Stimulated activated naive CD8-positive, alpha-beta T cell treated with anti-CD3 and anti-CD28 coated beads, Interleukin-15, Interleukin-2, amounts not matched to agents 100 ng/mL and 50 ng/mL, for 24 hours (primary cell): ENCODE measurements around the gene MICB.
A peak's percentile ranks its signal among the peaks of the same experiment; 100 is the strongest.
"Not testable (repeated sequence)": the region's sequence is repeated elsewhere in the genome, so short reads cannot be mapped to it uniquely, and the experiment has no call there.

Experiments used
- H3K27ac Mint-ChIP-seq: one replicate; pipeline ENCODE4 v1.8.0; 2021; ENCODE audit warnings: mild to moderate bottlenecking, mixed read lengths
- H3K27me3 Mint-ChIP-seq: one replicate; pipeline ENCODE4 v1.8.0; 2021; ENCODE audit warnings: mixed read lengths
- H3K36me3 Mint-ChIP-seq: one replicate; pipeline ENCODE4 v1.8.0; 2021; ENCODE audit warnings: low read depth, mixed read lengths
- H3K4me1 Mint-ChIP-seq: one replicate; pipeline ENCODE4 v1.8.0; 2021; ENCODE audit warnings: low read depth, mixed read lengths
- H3K4me3 Mint-ChIP-seq: one replicate; pipeline ENCODE4 v1.8.0; 2021; ENCODE audit warnings: mild to moderate bottlenecking, mixed read lengths
- H3K9me3 Mint-ChIP-seq: one replicate; pipeline ENCODE4 v1.8.0; 2021; ENCODE audit warnings: mixed read lengths

Gene MICB

GRCh38 chr6:31485055-31485454, 12.9 kb upstream of the MICB start:
- Mint-ChIP-seq H3K4me1 (no peaks in the 10 kb centered on the region), H3K9me3 (no peaks in the 10 kb centered on the region), H3K27ac (no peak overlapping the region), H3K4me3 (no peak overlapping the region), H3K27me3 (no peaks in the 10 kb centered on the region), H3K36me3 (no peaks in the 10 kb centered on the region)

GRCh38 chr6:31486065-31486837, 11.7 kb upstream of the MICB start:
- H3K27me3 Mint-ChIP-seq, H3K4me1 Mint-ChIP-seq, H3K4me3 Mint-ChIP-seq, H3K36me3 Mint-ChIP-seq, H3K9me3 Mint-ChIP-seq, H3K27ac Mint-ChIP-seq: not testable (repeated sequence)

GRCh38 chr6:31487674-31488073, 10.3 kb upstream of the MICB start:
- H3K27ac Mint-ChIP-seq, H3K27me3 Mint-ChIP-seq, H3K36me3 Mint-ChIP-seq, H3K4me3 Mint-ChIP-seq, H3K9me3 Mint-ChIP-seq: not testable (repeated sequence)
- H3K4me1 Mint-ChIP-seq: peaks cover 11% of the 10 kb centered on the region

GRCh38 chr6:31489086-31489485, 8.9 kb upstream of the MICB start:
- H3K27me3 Mint-ChIP-seq: no peaks in the 10 kb centered on the region
- peaks cover 16% of the 10 kb centered on the region for H3K4me1 Mint-ChIP-seq
- no peak overlapping the region for H3K4me3 Mint-ChIP-seq
- no peaks in the 10 kb centered on the region for H3K9me3 Mint-ChIP-seq
- no peak overlapping the region for H3K27ac Mint-ChIP-seq
- H3K36me3 Mint-ChIP-seq: no peaks in the 10 kb centered on the region

- H3K27me3 Mint-ChIP-seq: no peaks in the 10 kb centered on the region
- H3K27ac Mint-ChIP-seq: no peak overlapping the region
These were observed 7.7 kb upstream of the MICB start for GRCh38 chr6:31490115-31490873.

GRCh38 chr6:31493550-31493874, 4.4 kb upstream of the MICB start:
- peaks cover 40% of the 10 kb centered on the region for H3K4me1 Mint-ChIP-seq
- not testable (repeated sequence) for H3K27me3 Mint-ChIP-seq, H3K9me3 Mint-ChIP-seq, H3K36me3 Mint-ChIP-seq
- peak overlapping the region; percentile 91 for H3K4me3 Mint-ChIP-seq
- H3K27ac Mint-ChIP-seq: peak overlapping the region; percentile 87

More at GRCh38 chr6:31490115-31490873, 7.7 kb upstream of the MICB start:
- no peaks in the 10 kb centered on the region for H3K9me3 Mint-ChIP-seq
- H3K36me3 Mint-ChIP-seq: no peaks in the 10 kb centered on the region
- H3K4me1 Mint-ChIP-seq: peaks cover 18% of the 10 kb centered on the region
- no peak overlapping the region for H3K4me3 Mint-ChIP-seq

GRCh38 chr6:31493875-31494694, 3.9 kb upstream of the MICB start:
- Mint-ChIP-seq H3K27me3 (no peaks in the 10 kb centered on the region), H3K27ac (peak overlapping the region; percentile 87), H3K4me3 (peak overlapping the region; percentile 91), H3K4me1 (peaks cover 46% of the 10 kb centered on the region), H3K9me3 (no peaks in the 10 kb centered on the region), H3K36me3 (no peaks in the 10 kb centered on the region)

- peak overlapping the region; percentile 91 for H3K4me3 Mint-ChIP-seq
- no peaks in the 10 kb centered on the region for H3K36me3 Mint-ChIP-seq
- peak overlapping the region; percentile 85 for H3K27ac Mint-ChIP-seq
- no peaks in the 10 kb centered on the region for H3K27me3 Mint-ChIP-seq
- H3K4me1 Mint-ChIP-seq: peaks cover 54% of the 10 kb centered on the region
- no peaks in the 10 kb centered on the region for H3K9me3 Mint-ChIP-seq
These were observed 2.4 kb upstream of the MICB start for GRCh38 chr6:31495580-31495979.

- H3K4me1 Mint-ChIP-seq: peaks cover 60% of the 10 kb centered on the region
- not testable (repeated sequence) for H3K36me3 Mint-ChIP-seq, H3K27me3 Mint-ChIP-seq, H3K9me3 Mint-ChIP-seq
- H3K27ac Mint-ChIP-seq: peak overlapping the region; percentile 83
- peak overlapping the region; percentile 84 for H3K4me3 Mint-ChIP-seq
These were observed 1.1 kb upstream of the MICB start for GRCh38 chr6:31496826-31497225.

GRCh38 chr6:31498748-31499147, 803 bp downstream of the MICB start:
- Mint-ChIP-seq H3K9me3 (no peaks in the 10 kb centered on the region), H3K27ac (peak overlapping the region; percentile 17), H3K4me1 (peaks cover 62% of the 10 kb centered on the region), H3K4me3 (peak overlapping the region; percentile 89), H3K27me3 (no peaks in the 10 kb centered on the region), H3K36me3 (no peaks in the 10 kb centered on the region)

GRCh38 chr6:31499648-31500047, 1.7 kb downstream of the MICB start:
- not testable (repeated sequence) for H3K27ac Mint-ChIP-seq, H3K27me3 Mint-ChIP-seq, H3K36me3 Mint-ChIP-seq, H3K9me3 Mint-ChIP-seq
- Mint-ChIP-seq H3K4me1 (peaks cover 61% of the 10 kb centered on the region), H3K4me3 (peak overlapping the region; percentile 89)

GRCh38 chr6:31502586-31502985, 4.6 kb downstream of the MICB start:
- H3K36me3 Mint-ChIP-seq: peaks cover 18% of the 10 kb centered on the region
- no peak overlapping the region for H3K4me3 Mint-ChIP-seq
- no peaks in the 10 kb centered on the region for H3K27me3 Mint-ChIP-seq
- no peaks in the 10 kb centered on the region for H3K9me3 Mint-ChIP-seq
- H3K4me1 Mint-ChIP-seq: peaks cover 38% of the 10 kb centered on the region
- H3K27ac Mint-ChIP-seq: no peak overlapping the region

- H3K4me1 Mint-ChIP-seq, H3K27me3 Mint-ChIP-seq, H3K27ac Mint-ChIP-seq, H3K9me3 Mint-ChIP-seq, H3K4me3 Mint-ChIP-seq: not testable (repeated sequence)
- H3K36me3 Mint-ChIP-seq: peaks cover 31% of the 10 kb centered on the region
These were observed 11.1 kb downstream of the MICB start for GRCh38 chr6:31509036-31509435.

GRCh38 chr6:31510007-31510406, 12.1 kb downstream of the MICB start:
- peaks cover 31% of the 10 kb centered on the region for H3K36me3 Mint-ChIP-seq
- H3K27ac Mint-ChIP-seq: no peak overlapping the region
- H3K9me3 Mint-ChIP-seq: no peaks in the 10 kb centered on the region

More at GRCh38 chr6:31510007-31510406, 12.1 kb downstream of the MICB start:
- Mint-ChIP-seq H3K4me1 (no peaks in the 10 kb centered on the region), H3K4me3 (no peak overlapping the region), H3K27me3 (no peaks in the 10 kb centered on the region)
